GM12892 (cell line): Measurements from ENCODE around the gene AOC3.
"Not testable (repeated sequence)": the region's sequence is repeated elsewhere in the genome, so short reads cannot be mapped to it uniquely, and the experiment has no call there.

Experiments
- POLR2A ChIP-seq: IDR thresholded peaks from 2 replicates; pipeline ENCODE4 v1.6.1; 2011; ENCODE audit warnings: low read depth, low read length, control low read depth
- POLR2AphosphoS5 ChIP-seq: IDR thresholded peaks from 2 replicates; pipeline ENCODE4 v1.6.1; 2011; ENCODE audit warnings: low read depth, low read length, control low read depth
- TAF1 ChIP-seq: IDR thresholded peaks from 2 replicates; pipeline ENCODE4 v1.6.1; 2011; ENCODE audit warnings: low read depth, mild to moderate bottlenecking, control low read depth, low read length, borderline replicate concordance

DNA sequence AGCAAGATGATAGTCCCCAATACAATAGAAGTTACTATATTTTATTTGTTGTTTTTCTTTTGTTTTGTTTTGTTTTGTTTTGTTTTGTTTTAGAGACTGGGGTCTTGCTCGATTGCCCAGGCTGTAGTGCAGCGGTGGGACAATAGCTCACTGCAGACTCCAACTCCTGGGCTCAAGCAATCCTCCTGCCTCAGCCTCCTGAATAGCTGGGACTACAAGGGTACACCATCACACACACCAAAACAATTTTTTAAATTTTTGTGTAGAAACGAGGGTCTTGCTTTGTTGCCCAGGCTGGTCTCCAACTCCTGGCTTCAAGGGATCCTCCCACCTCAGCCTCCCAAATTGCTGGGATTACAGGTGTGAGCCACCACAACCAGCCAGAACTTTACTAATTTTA lies 49.0 kb downstream of the AOC3 start:
- TF ChIP-seq TAF1, POLR2A, POLR2AphosphoS5: not testable (repeated sequence)
